Measurements from ENCODE around the gene EXOC4. TPM values are rescaled to one million over a fixed set of nuclear protein-coding genes. Genes with fewer than 3 reads are reported as not detected.

EXOC4 gene
- total RNA-seq, 1 experiment from 2014 or later, result 71.0 TPM

DNA sequence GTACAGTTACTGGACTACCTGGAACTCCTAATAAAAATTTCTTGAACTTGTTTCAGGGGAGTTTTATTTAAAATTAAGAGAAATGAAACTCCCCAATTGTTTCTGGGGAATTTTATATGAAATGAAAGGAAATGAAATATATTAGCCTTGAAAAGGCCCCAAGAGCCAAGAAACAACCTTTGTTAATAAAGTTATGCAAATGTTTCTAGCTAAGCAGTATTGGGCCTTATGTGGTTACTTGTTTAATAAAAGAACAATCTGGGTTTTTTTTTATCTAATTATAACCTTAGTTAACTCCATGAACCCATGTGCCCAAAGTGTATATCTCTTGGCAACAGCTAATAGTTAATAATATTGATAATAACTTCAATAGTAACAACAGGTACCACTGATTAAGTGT is 222.8 kb downstream of the EXOC4 start:
- ChIA-PET CTCF (no interaction called here), POLR2A (no interaction called here)
- ATAC-seq (no peak), DNase-seq (ENCODE audit: low read depth, low spot score) (no peak)
- BruUV-seq (replicated peaks), result no TSS peak
- no peaks in the 10 kb centered on the region for H3K9me3 ChIP-seq (ENCODE audit: control insufficient read depth, insufficient read depth, low read depth, low read length)
- no peak overlapping the region for H3K4me3 ChIP-seq (ENCODE audit: low read depth in 2 of 2, low read length in 2 of 2)
- no peaks in the 10 kb centered on the region for H3K4me1 ChIP-seq (ENCODE audit: control insufficient read depth, insufficient read depth, low read length)
- H3K36me3 ChIP-seq (ENCODE audit: control insufficient read depth, insufficient read depth, low read length), result no peaks in the 10 kb centered on the region; the same call in 1 of the 2 replicates
- TF ChIP-seq POLR2AphosphoS5 (IDR thresholded peaks at IDR 0.05; ENCODE audit: low read depth, low read length), result no peak
- TF ChIP-seq SIN3A (IDR thresholded peaks at IDR 0.05; ENCODE audit: borderline replicate concordance, insufficient read depth, low read depth, low read length), result no peak
- TF ChIP-seq REST (IDR thresholded peaks at IDR 0.05; ENCODE audit: insufficient read depth in 1 of 2, low read depth in 2 of 2, low read length in 1 of 2), result no peak
- TF ChIP-seq CTCF (IDR thresholded peaks at IDR 0.05), result no peak
- no peak overlapping the region for H3K27ac ChIP-seq (ENCODE audit: low read length)
- in situ Hi-C loops (cut with HindIII; ENCODE audit: low pct_unique_long_range_greater_than_20kb, low sequenced_read_pairs), result no loop called here
- intact Hi-C loops (cut with micrococcal nuclease; ENCODE audit: unreplicated experiment), result no loop called here
- no peaks in the 10 kb centered on the region for H3K27me3 ChIP-seq (ENCODE audit: control insufficient read depth, insufficient read depth, low read length)

GRCh38 chr7:133477791-133478190 is 224.9 kb downstream of the EXOC4 start:
- CTCF ChIA-PET, result no interaction called here
- BruUV-seq (replicated peaks), result no TSS peak

More at GRCh38 chr7:133477791-133478190, 224.9 kb downstream of the EXOC4 start:
- H3K4me3 ChIP-seq (ENCODE audit: low read depth in 2 of 2, low read length in 2 of 2), result no peak overlapping the region
- no peaks in the 10 kb centered on the region for H3K4me1 ChIP-seq (ENCODE audit: control insufficient read depth, insufficient read depth, low read length)
- intact Hi-C loops (cut with micrococcal nuclease; ENCODE audit: unreplicated experiment) (no loop called here), in situ Hi-C loops (cut with HindIII; ENCODE audit: low pct_unique_long_range_greater_than_20kb, low sequenced_read_pairs) (no loop called here)
- no peak overlapping the region for H3K27ac ChIP-seq (ENCODE audit: low read length)
- TF ChIP-seq TCF7L2 (IDR thresholded peaks at IDR 0.05; ENCODE audit: low read depth, low read length) (no peak), SIN3A (IDR thresholded peaks at IDR 0.05; ENCODE audit: borderline replicate concordance, insufficient read depth, low read depth, low read length) (no peak), CTCF (IDR thresholded peaks at IDR 0.05) (no peak), POLR2AphosphoS5 (IDR thresholded peaks at IDR 0.05; ENCODE audit: low read depth, low read length) (no peak), REST (IDR thresholded peaks at IDR 0.05; ENCODE audit: insufficient read depth in 1 of 2, low read depth in 2 of 2, low read length in 1 of 2) (no peak)
- no peaks in the 10 kb centered on the region; the same call in 1 of the 2 replicates for H3K36me3 ChIP-seq (ENCODE audit: control insufficient read depth, insufficient read depth, low read length)
- H3K9me3 ChIP-seq (ENCODE audit: control insufficient read depth, insufficient read depth, low read depth, low read length), result no peaks in the 10 kb centered on the region
- POLR2A ChIA-PET, result no interaction called here
- no peak for DNase-seq (ENCODE audit: low read depth, low spot score)
- no peak for ATAC-seq
- no peaks in the 10 kb centered on the region for H3K27me3 ChIP-seq (ENCODE audit: control insufficient read depth, insufficient read depth, low read length)

Data from Panc1 (cell line).